GM23338 (cell line): ENCODE results near the gene DCST1. TPM values are rescaled to one million over a fixed set of nuclear protein-coding genes. Genes with fewer than 3 reads are reported as not detected.

Source experiments
- ATAC-seq: fragments of 200-7000 bp; cut with Tn5 transposase; 3 replicates; pipeline ENCODE4 v1.9.1; 2020
- DNase-seq: peaks from one replicate; pipeline ENCODE4 v3.0.0-alpha.2; 2015; ENCODE audit warnings: low spot score
- H2AFZ ChIP-seq: fragments of 200-600 bp; sonication (generic); 2 replicates; pipeline ENCODE4 v1.8.0; 2016; ENCODE audit warnings: antibody characterized with exemption, mild to moderate bottlenecking, moderate library complexity
- H3F3A ChIP-seq: fragments of 200-600 bp; sonication (generic); replicated peaks from 2 replicates; pipeline ENCODE4 v1.8.0; 2017; ENCODE audit warnings: antibody characterized with exemption, mixed run types, low read depth
- H3K27ac ChIP-seq: fragments of 200-600 bp; sonication (generic); 2 replicates; pipeline ENCODE4 v1.6.1; 2016; ENCODE audit warnings: low read depth
- H3K27me3 ChIP-seq: fragments of 200-600 bp; sonication (generic); 2 replicates; pipeline ENCODE4 v1.8.0; 2016; ENCODE audit warnings: mild to moderate bottlenecking, mixed run types, moderate library complexity; ENCODE audit not compliant: insufficient read depth
- H3K36me3 ChIP-seq: fragments of 200-600 bp; sonication (generic); 2 replicates; pipeline ENCODE4 v1.8.0; 2016; ENCODE audit warnings: mild to moderate bottlenecking; ENCODE audit not compliant: insufficient read depth
- H3K4me1 ChIP-seq: fragments of 200-600 bp; sonication (generic); 2 replicates; pipeline ENCODE4 v1.8.0; 2016; ENCODE audit warnings: mild to moderate bottlenecking, moderate library complexity; ENCODE audit not compliant: insufficient read depth
- H3K4me2 ChIP-seq: fragments of 200-600 bp; sonication (generic); 2 replicates; pipeline ENCODE4 v1.7.1; 2017; ENCODE audit warnings: mixed run types
- H3K4me3 ChIP-seq: fragments of 200-600 bp; sonication (generic); 2 replicates; pipeline ENCODE4 v1.6.1; 2016; ENCODE audit warnings: mixed run types
- H3K79me2 ChIP-seq: fragments of 200-600 bp; sonication (generic); replicated peaks from 2 replicates; pipeline ENCODE4 v1.8.0; 2017; ENCODE audit warnings: mild to moderate bottlenecking; ENCODE audit not compliant: insufficient read depth
- H3K9me2 ChIP-seq: fragments of 200-600 bp; sonication (generic); 2 replicates; pipeline ENCODE4 v1.8.0; 2017; ENCODE audit not compliant: insufficient read depth
- H4K20me1 ChIP-seq: fragments of 200-600 bp; sonication (generic); replicated peaks from 2 replicates; pipeline ENCODE4 v1.8.0; 2017; ENCODE audit warnings: mild to moderate bottlenecking; ENCODE audit not compliant: insufficient read depth
- H3K27ac Mint-ChIP-seq: 2 replicates; pipeline ENCODE4 v1.8.0; 2020; ENCODE audit warnings: inconsistent platforms, mild to moderate bottlenecking, moderate library complexity, mixed read lengths
- H3K27me3 Mint-ChIP-seq: 3 replicates; pipeline ENCODE4 v1.8.0; 2022; ENCODE audit warnings: low read depth, mild to moderate bottlenecking, moderate library complexity, mixed read lengths, inconsistent platforms; ENCODE audit not compliant: insufficient read depth, poor library complexity
- H3K36me3 Mint-ChIP-seq: 3 replicates; pipeline ENCODE4 v1.8.0; 2021; ENCODE audit warnings: low read depth, mild to moderate bottlenecking, inconsistent platforms, moderate library complexity, mixed read lengths
- H3K4me1 Mint-ChIP-seq: 3 replicates; pipeline ENCODE4 v1.8.0; 2020; ENCODE audit warnings: mild to moderate bottlenecking, inconsistent platforms, mixed read lengths
- H3K4me3 Mint-ChIP-seq: 3 replicates; pipeline ENCODE4 v1.8.0; 2021; ENCODE audit warnings: moderate library complexity, mild to moderate bottlenecking, inconsistent platforms, mixed read lengths
- H3K9me3 Mint-ChIP-seq: 3 replicates; pipeline ENCODE4 v1.8.0; 2020; ENCODE audit warnings: moderate library complexity, mild to moderate bottlenecking, inconsistent platforms, mixed read lengths
- CREB1 ChIP-seq: fragments of 250-450 bp; sonication (Bioruptor Pico); IDR thresholded peaks from 2 replicates; pipeline ENCODE4 v1.5.0; 2020; ENCODE audit warnings: low read depth, mild to moderate bottlenecking, moderate library complexity
- CTCF ChIP-seq, 2 experiments: fragments of 200-600 bp in 1 of 2; sonication (generic) in 1 of 2; conservative IDR thresholded peaks; 2 replicates each; pipeline versions ENCODE4 v1.5.1 to v1.6.1; 2016 to 2017; ENCODE audit warnings: antibody characterized with exemption in 2 of 2, low read depth in 2 of 2, mild to moderate bottlenecking in 2 of 2, moderate library complexity in 1 of 2
- EZH2 ChIP-seq: fragments of 200-600 bp; sonication (generic); IDR thresholded peaks from one replicate; pipeline ENCODE4 v1.8.0; 2017; ENCODE audit warnings: antibody characterized with exemption, mild to moderate bottlenecking, low read depth; ENCODE audit not compliant: unreplicated experiment
- EZH2phosphoT487 ChIP-seq: fragments of 200-600 bp; sonication (generic); IDR thresholded peaks from one replicate; pipeline ENCODE4 v1.8.1; 2018; ENCODE audit warnings: antibody characterized with exemption; ENCODE audit not compliant: unreplicated experiment
- POLR2AphosphoS5 ChIP-seq: IDR thresholded peaks from 2 replicates; pipeline ENCODE4 v1.6.1; 2016; ENCODE audit warnings: antibody characterized with exemption, low read depth
- ZNF331 ChIP-seq: fragments of 250-450 bp; sonication (Bioruptor Pico); IDR thresholded peaks from 2 replicates; pipeline ENCODE4 v1.5.0; 2020; ENCODE audit warnings: low read depth, mild to moderate bottlenecking, moderate library complexity
- ZNF462 ChIP-seq: fragments of 250-450 bp; sonication (Bioruptor Pico); IDR thresholded peaks from 2 replicates; pipeline ENCODE4 v1.5.0; 2020; ENCODE audit warnings: mild to moderate bottlenecking, moderate library complexity
- polyA plus RNA-seq: library from polyadenylated mRNA; unstranded; fragments of >200 nt; fragmentation: Nextera tagmentation; extraction: Ambion mirVana; gene quantifications from 2 replicates; pipeline ENCODE4 v1.2.1, GENCODE V29; 2016
- total RNA-seq: library from RNA; depleted of rRNA; stranded (reverse); fragments of >200 nt; shearing (Covaris generic); gene quantifications from 2 replicates; pipeline ENCODE4 v1.2.3, GENCODE V29; 2014

The DCST1 gene
- total and polyA plus RNA-seq, 2 experiments from 2014 or later, result not detected

GRCh38 chr1:155080312-155081228, 46.9 kb downstream of the DCST1 start:
- Mint-ChIP-seq H3K4me3 (peak overlapping the region; percentile 80), H3K9me3 (no peaks in the 10 kb centered on the region), H3K27ac (no peak overlapping the region), H3K4me1 (peaks cover 35% of the 10 kb centered on the region), H3K36me3 (no peaks in the 10 kb centered on the region; the same call in 2 of the 3 replicates), H3K27me3 (peaks cover 81% of the 10 kb centered on the region)
- DNase-seq (peak; percentile 98), ATAC-seq (peak; percentile 11)
- H3K4me3 ChIP-seq, result peak overlapping the region; percentile 83
- TF ChIP-seq CTCF (conservative IDR thresholded peaks at IDR 0.05; ENCODE audit: low read depth in 2 of 2), result no peak
- peak; percentile 62 for TF ChIP-seq POLR2AphosphoS5
- TF ChIP-seq CREB1 (CRISPR knock-in tag), result peak; percentile 57; the same call in 1 of the 2 replicates
- TF ChIP-seq EZH2, result peak; percentile 13
- peaks cover 25% of the 10 kb centered on the region for H3K4me1 ChIP-seq
- no peak overlapping the region for H3K27ac ChIP-seq
- H4K20me1 ChIP-seq, result peaks cover 6% of the 10 kb centered on the region; the same call in 1 of the 2 replicates
- H3K4me2 ChIP-seq, result peak overlapping the region; percentile 92
- no peaks in the 10 kb centered on the region for H3K36me3 ChIP-seq
- peaks cover 82% of the 10 kb centered on the region for H3K27me3 ChIP-seq
- H3K79me2 ChIP-seq, result no peaks in the 10 kb centered on the region
- peaks cover 18% of the 10 kb centered on the region; the same call in 1 of the 2 replicates for H3F3A ChIP-seq
- no peaks in the 10 kb centered on the region for H3K9me2 ChIP-seq
- H2AFZ ChIP-seq, result peak overlapping the region; percentile 86; the same call in 1 of the 2 replicates

GRCh38 chr1:155081472-155082300, 48.1 kb downstream of the DCST1 start:
- H4K20me1 ChIP-seq, result peaks cover 6% of the 10 kb centered on the region; the same call in 1 of the 2 replicates
- H3K4me2 ChIP-seq, result peak overlapping the region; percentile 92
- peaks cover 78% of the 10 kb centered on the region for H3K27me3 ChIP-seq
- no peaks in the 10 kb centered on the region for H3K9me2 ChIP-seq
- no peaks in the 10 kb centered on the region for H3K36me3 ChIP-seq
- peaks cover 82% of the 10 kb centered on the region for H3K27me3 Mint-ChIP-seq
- H3K4me3 Mint-ChIP-seq, result peak overlapping the region; percentile 68
- DNase-seq (no peak), ATAC-seq (no peak)
- no peaks in the 10 kb centered on the region for H3K9me3 Mint-ChIP-seq
- H3K4me1 Mint-ChIP-seq, result peaks cover 37% of the 10 kb centered on the region
- H3F3A ChIP-seq, result peaks cover 18% of the 10 kb centered on the region; the same call in 1 of the 2 replicates
- H3K4me3 ChIP-seq, result peak overlapping the region; percentile 83
- peaks cover 28% of the 10 kb centered on the region for H3K4me1 ChIP-seq
- H3K27ac ChIP-seq, result no peak overlapping the region
- no peaks in the 10 kb centered on the region for H3K79me2 ChIP-seq
- H3K36me3 Mint-ChIP-seq, result no peaks in the 10 kb centered on the region; the same call in 2 of the 3 replicates
- no peak overlapping the region for H3K27ac Mint-ChIP-seq
- peak overlapping the region; percentile 86; the same call in 1 of the 2 replicates for H2AFZ ChIP-seq
- TF ChIP-seq ZNF462 (CRISPR knock-in tag), result no peak
- TF ChIP-seq EZH2, result peak; percentile 86
- TF ChIP-seq ZNF331 (CRISPR knock-in tag), result no peak
- peak; percentile 70 for TF ChIP-seq EZH2phosphoT487
